Measurements from ENCODE around the gene C1GALT1. TPM values are rescaled to one million over a fixed set of nuclear protein-coding genes. Genes with fewer than 3 reads are reported as not detected.
A peak's percentile ranks its signal among the peaks of the same experiment; 100 is the strongest.
"Not testable (repeated sequence)": the region's sequence is repeated elsewhere in the genome, so short reads cannot be mapped to it uniquely, and the experiment has no call there.

Gene C1GALT1
- total RNA-seq, 1 donor = 137 TPM

DNA sequence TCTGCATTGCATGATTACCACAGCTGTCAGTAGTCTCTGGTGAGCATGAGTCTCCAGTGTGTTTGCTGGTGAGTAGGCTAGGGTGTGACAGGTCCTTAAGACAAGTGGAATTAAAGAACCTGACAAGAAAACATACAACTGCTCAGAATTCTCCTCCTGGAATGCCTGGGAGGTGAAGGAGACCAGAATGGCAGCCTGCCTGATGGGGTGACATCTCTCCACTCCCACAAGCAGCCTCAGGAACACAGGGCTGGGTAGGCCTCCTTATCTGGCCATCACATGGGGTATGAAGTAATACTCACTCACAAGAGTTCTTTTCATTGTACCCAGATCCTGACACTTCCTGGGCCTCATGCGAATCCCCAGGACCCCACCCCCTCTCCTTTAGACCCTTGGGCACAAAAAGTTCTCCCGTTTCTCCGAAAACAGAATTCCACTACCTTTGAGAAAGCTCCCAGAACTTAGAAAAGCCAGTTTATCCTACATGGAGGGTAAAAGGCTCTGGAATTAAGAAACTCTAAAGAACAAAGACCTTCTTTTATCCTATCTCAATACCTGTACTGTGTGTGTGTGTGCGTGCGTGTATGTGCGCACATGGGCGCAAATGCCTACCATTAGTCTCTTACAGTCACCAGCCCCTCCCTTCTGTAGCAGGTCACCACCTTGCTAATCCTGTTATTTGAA, 33.4 kb upstream of the C1GALT1 start:
- H2AFZ ChIP-seq (ENCODE audit: low read length) = peak overlapping the region; percentile 43

DNA sequence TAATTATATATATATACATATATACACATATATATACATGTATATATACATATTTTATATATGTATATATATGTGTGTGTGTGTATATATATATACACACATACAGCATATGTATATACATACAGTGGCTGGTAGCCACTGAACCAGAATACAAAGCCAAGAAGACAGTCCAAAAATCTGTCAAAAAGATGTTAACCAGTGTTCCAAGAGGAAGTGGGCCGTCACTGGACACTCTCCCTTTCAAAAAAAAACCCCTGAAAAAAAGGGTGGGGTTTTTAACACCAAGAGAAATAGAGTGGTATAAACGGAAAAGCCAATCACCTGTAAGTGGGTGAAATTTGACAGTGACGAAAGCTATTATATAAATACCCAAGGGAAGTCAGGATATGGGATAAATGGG, 31.1 kb upstream of the C1GALT1 start:
- Histone ChIP-seq H3K4me2 (ENCODE audit: insufficient read depth, low read length) (no peak overlapping the region), H3K27ac (ENCODE audit: low read depth, low read length) (no peak overlapping the region), H3K27me3 (ENCODE audit: insufficient read depth, low read length) (no peaks in the 10 kb centered on the region), H4K20me1 (ENCODE audit: insufficient read depth, low read length) (no peaks in the 10 kb centered on the region), H3K79me2 (ENCODE audit: insufficient read depth, low read length) (no peaks in the 10 kb centered on the region), H3K4me1 (ENCODE audit: insufficient read depth, low read length) (peaks cover 7% of the 10 kb centered on the region), H2AFZ (ENCODE audit: low read length) (no peak overlapping the region), H3K9me3 (ENCODE audit: low read depth, low read length) (no peaks in the 10 kb centered on the region), H3K36me3 (ENCODE audit: insufficient read depth, low read length) (no peaks in the 10 kb centered on the region), H3K4me3 (ENCODE audit: insufficient read depth, low read length) (no peak overlapping the region)
- no peak for DNase-seq (ENCODE audit: insufficient read length, low spot score, missing footprints)
- TF ChIP-seq, protein P1, sequence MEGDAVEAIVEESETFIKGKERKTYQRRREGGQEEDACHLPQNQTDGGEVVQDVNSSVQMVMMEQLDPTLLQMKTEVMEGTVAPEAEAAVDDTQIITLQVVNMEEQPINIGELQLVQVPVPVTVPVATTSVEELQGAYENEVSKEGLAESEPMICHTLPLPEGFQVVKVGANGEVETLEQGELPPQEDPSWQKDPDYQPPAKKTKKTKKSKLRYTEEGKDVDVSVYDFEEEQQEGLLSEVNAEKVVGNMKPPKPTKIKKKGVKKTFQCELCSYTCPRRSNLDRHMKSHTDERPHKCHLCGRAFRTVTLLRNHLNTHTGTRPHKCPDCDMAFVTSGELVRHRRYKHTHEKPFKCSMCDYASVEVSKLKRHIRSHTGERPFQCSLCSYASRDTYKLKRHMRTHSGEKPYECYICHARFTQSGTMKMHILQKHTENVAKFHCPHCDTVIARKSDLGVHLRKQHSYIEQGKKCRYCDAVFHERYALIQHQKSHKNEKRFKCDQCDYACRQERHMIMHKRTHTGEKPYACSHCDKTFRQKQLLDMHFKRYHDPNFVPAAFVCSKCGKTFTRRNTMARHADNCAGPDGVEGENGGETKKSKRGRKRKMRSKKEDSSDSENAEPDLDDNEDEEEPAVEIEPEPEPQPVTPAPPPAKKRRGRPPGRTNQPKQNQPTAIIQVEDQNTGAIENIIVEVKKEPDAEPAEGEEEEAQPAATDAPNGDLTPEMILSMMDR (IDR thresholded peaks at IDR 0.05; ENCODE audit: extremely low read depth, low read depth, low read length) = no peak

More for the DNA sequence above, 33.4 kb upstream of the C1GALT1 start:
- H3K36me3 ChIP-seq (ENCODE audit: insufficient read depth, low read length) = no peaks in the 10 kb centered on the region
- no peak overlapping the region for H3K27ac ChIP-seq (ENCODE audit: low read depth, low read length)
- no peak overlapping the region for H3K4me3 ChIP-seq (ENCODE audit: insufficient read depth, low read length)
- no peak overlapping the region for H3K4me2 ChIP-seq (ENCODE audit: insufficient read depth, low read length)
- TF ChIP-seq, protein P1 (IDR thresholded peaks at IDR 0.05; ENCODE audit: extremely low read depth, low read depth, low read length) = no peak
- H3K4me1 ChIP-seq (ENCODE audit: insufficient read depth, low read length) = peaks cover 3% of the 10 kb centered on the region
- no peaks in the 10 kb centered on the region for H4K20me1 ChIP-seq (ENCODE audit: insufficient read depth, low read length)
- no peaks in the 10 kb centered on the region for H3K79me2 ChIP-seq (ENCODE audit: insufficient read depth, low read length)
- no peak for DNase-seq (ENCODE audit: insufficient read length, low spot score, missing footprints)
- no peaks in the 10 kb centered on the region for H3K27me3 ChIP-seq (ENCODE audit: insufficient read depth, low read length)
- H3K9me3 ChIP-seq (ENCODE audit: low read depth, low read length) = no peaks in the 10 kb centered on the region

DNA sequence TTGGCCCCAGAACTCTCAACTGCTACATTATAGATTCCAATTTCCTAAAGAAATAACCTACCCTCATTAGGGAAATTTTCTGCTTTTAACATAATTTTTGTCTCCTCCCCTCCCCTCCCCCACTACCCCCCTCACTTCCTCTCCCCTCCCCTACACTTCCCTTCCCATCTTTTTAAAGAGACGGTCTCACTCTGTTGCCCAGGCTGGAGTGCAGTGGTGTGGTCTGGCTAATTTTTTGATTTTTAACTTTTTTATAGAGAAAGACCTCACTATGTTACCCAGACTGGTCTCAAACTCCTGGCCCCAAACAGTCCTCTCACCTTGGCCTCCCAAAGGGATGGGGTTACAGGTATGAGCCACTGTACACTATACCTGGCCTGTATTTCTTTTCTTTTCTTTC, 30.5 kb upstream of the C1GALT1 start:
- TF ChIP-seq, protein P1 (IDR thresholded peaks at IDR 0.05; ENCODE audit: extremely low read depth, low read depth, low read length) = no peak
- DNase-seq (ENCODE audit: insufficient read length, low spot score, missing footprints) = no peak
- Histone ChIP-seq H2AFZ (ENCODE audit: low read length) (no peak overlapping the region), H3K36me3 (ENCODE audit: insufficient read depth, low read length) (no peaks in the 10 kb centered on the region), H4K20me1 (ENCODE audit: insufficient read depth, low read length) (no peaks in the 10 kb centered on the region), H3K9me3 (ENCODE audit: low read depth, low read length) (no peaks in the 10 kb centered on the region), H3K27me3 (ENCODE audit: insufficient read depth, low read length) (no peaks in the 10 kb centered on the region), H3K4me3 (ENCODE audit: insufficient read depth, low read length) (no peak overlapping the region), H3K4me1 (ENCODE audit: insufficient read depth, low read length) (peaks cover 13% of the 10 kb centered on the region), H3K27ac (ENCODE audit: low read depth, low read length) (no peak overlapping the region), H3K79me2 (ENCODE audit: insufficient read depth, low read length) (no peaks in the 10 kb centered on the region), H3K4me2 (ENCODE audit: insufficient read depth, low read length) (no peak overlapping the region)

DNA sequence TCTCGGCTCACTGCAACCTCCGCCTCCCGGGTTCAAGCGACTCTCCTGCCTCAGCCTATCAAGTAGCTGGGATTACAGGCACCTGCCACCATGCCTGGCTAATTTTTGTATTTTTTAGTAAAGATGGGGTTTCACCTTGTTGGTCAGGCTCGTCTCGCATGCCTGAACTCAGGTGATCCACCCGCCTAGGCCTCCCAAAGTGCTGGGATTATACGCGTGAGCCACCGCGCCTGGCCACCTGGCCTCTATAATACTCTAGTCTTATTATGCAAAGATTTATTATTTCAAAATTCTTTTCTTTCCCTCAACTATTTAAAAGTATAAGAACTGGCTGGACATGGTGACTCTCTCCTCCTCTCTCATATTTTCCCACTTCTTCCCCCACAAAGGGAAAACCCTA, 30.0 kb upstream of the C1GALT1 start:
- H3K4me3 ChIP-seq (ENCODE audit: insufficient read depth, low read length) = no peak overlapping the region

DNA sequence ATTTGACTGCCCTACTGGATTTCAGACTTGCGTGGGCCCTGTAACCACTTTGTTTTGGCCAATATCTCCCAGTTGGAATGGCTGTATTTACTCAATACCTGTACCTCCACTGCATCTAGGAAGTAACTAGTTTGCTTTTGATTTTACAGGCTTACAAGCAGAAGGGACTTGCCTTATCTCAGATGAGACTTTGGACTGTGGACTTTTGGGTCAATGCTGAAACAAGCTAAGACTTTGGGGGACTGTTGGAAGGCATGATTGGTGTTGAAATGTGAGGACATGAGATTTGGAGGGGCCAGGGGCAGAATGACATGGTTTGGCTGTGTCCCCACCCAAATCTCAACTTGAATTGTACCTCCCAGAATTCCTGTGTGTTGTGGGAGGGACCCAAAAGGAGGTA, 28.0 kb upstream of the C1GALT1 start:
- not testable (repeated sequence) for H3K27me3 ChIP-seq (ENCODE audit: insufficient read depth, low read length); H3K9me3 ChIP-seq (ENCODE audit: low read depth, low read length); H3K79me2 ChIP-seq (ENCODE audit: insufficient read depth, low read length); H3K4me3 ChIP-seq (ENCODE audit: insufficient read depth, low read length); H3K4me2 ChIP-seq (ENCODE audit: insufficient read depth, low read length); H3K27ac ChIP-seq (ENCODE audit: low read depth, low read length); H3K36me3 ChIP-seq (ENCODE audit: insufficient read depth, low read length); H2AFZ ChIP-seq (ENCODE audit: low read length); H4K20me1 ChIP-seq (ENCODE audit: insufficient read depth, low read length); DNase-seq (ENCODE audit: insufficient read length, low spot score, missing footprints)
- peaks cover 28% of the 10 kb centered on the region for H3K4me1 ChIP-seq (ENCODE audit: insufficient read depth, low read length)

More for the DNA sequence above, 30.0 kb upstream of the C1GALT1 start:
- Histone ChIP-seq H2AFZ (ENCODE audit: low read length) (no peak overlapping the region), H3K27me3 (ENCODE audit: insufficient read depth, low read length) (no peaks in the 10 kb centered on the region), H3K36me3 (ENCODE audit: insufficient read depth, low read length) (no peaks in the 10 kb centered on the region), H4K20me1 (ENCODE audit: insufficient read depth, low read length) (no peaks in the 10 kb centered on the region), H3K4me1 (ENCODE audit: insufficient read depth, low read length) (peaks cover 18% of the 10 kb centered on the region), H3K9me3 (ENCODE audit: low read depth, low read length) (no peaks in the 10 kb centered on the region), H3K4me2 (ENCODE audit: insufficient read depth, low read length) (no peak overlapping the region), H3K27ac (ENCODE audit: low read depth, low read length) (no peak overlapping the region), H3K79me2 (ENCODE audit: insufficient read depth, low read length) (no peaks in the 10 kb centered on the region)
- TF ChIP-seq, protein P1 (IDR thresholded peaks at IDR 0.05; ENCODE audit: extremely low read depth, low read depth, low read length) = no peak
- DNase-seq (ENCODE audit: insufficient read length, low spot score, missing footprints) = no peak
